Measurements from ENCODE around the gene STX1B.

Gene STX1B

DNA sequence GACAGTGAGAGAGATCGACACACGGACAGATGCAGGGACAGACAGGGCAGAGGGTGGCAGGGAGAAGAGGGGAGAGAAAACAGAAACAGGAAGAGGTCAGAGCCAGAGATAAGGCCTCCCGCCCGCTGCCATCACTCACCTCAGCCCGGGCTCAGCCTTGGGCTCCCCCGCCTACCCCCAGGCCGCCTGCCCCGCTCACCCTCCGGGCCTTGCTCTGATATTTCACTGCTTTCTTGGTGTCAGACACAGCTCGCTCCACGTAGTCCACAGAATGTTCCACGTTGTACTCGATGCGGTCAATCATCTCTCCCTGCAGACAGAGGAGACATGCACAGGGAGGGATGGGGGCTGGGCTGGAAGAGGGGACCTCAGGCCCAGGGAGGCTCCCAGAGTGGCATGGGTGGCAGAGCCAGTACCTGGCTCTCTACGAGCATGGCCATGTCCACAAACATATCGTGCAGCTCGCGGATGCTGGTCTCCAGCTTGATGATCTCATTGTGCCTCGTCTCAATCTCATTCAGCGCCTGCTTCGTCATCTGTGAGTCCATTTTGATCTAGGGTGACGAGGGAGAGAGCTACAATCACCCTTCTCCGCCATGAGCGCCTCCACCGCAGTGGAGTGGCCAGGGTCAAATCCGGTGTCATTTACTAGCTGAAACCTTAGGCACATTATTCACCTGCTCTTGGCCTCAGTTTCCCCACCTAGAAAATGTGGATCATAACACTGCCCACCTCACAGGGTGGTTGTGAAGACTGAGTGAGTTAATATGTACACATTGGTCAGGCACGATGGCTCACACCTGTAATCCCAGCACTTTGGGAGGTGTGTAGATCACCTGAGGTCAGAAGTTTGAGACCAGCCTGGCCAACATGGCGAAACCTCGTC, 17.3 kb downstream of the STX1B start:
- no peak for DNase-seq

DNA sequence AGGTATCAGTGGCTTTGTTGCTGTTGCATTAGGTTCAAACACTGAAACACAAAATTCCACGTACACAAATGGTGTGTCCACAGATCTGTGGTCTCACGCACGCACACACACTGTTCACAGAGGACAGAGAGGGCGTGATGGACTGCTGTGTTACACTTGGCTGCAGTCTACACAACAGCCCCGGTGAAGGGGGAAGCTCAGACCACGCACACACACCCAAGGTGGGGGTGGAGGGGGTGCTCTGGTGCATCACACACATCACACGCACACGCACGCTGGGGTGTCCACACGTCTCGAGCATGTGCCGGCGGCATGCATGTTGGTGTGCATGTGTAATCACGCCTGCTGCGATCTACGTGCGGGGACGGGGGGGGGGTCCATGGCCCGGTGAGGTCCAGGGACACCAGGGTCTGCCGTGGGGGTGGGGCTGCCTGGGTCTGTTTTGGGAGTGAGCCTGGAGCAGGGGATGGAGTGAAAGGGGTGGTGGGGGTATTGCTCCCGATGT, 18.1 kb downstream of the STX1B start:
- DNase-seq = no peak

DNA sequence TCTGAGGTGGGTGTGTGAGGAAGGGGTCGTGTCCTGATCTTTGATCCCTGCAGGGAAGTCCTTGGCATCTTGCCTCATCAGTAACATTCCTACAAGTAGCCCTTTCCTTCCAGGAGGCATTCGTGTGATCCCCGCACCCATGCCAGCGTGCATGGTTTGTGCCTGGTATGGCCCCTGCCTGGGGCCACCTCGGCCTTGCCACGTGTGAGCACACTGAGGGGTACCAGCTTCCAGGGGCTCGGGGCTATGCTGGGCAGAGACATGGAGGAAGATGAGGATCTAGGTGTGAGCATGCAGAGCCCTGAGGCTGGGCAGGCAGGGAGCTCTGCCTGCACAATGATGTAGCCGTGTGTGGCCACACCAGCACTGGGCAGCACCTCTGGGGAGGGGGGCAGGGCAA, 19.4 kb downstream of the STX1B start:
- DNase-seq = no peak

DNA sequence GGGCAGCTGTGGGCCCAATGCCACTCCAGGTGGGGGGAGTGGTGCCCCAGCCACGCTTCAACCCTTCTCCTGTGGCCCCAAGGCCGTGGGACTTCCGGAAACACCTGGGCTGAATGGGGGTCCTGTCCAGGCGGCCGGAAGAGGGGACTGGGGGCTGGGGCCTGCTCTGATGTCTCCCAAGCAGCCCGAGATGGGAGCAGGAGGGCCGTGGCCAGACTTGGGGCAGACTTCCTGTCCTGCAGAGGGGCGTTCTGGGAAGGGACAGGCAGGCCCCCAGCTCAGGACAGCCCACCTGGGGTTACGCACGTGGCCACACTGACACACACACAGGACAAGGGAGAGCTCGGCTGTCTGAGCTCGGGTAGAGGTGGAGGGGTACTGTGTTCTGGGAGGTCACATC, 20.3 kb downstream of the STX1B start:
- DNase-seq = no peak

DNA sequence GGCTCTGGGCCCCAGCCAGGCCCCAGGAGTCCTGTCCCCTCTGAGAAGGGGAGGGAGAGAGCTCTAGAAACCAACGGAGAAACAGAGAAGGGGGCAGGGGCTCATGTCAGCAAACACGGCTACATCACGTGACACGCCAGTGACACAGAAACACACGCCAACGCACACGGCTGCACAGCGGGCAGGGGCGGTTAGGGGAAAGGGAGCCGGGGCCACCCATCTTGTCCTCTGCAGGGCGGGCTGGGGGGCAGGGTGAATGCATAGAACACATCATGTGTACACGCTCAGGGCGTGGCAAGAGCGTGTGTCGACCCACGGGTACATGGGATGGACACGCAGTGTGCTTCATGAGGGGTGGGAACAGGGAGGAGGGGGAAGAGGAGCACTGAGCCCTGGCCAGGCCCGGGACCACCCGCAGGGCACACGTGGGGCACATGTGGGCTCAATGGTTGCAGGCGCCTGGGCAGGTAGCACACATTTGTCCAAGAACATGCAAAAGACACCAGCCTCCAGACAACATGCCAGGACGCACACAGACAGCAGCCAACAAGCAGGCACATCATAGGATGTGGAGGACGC, 20.9 kb downstream of the STX1B start:
- no peak for DNase-seq

DNA sequence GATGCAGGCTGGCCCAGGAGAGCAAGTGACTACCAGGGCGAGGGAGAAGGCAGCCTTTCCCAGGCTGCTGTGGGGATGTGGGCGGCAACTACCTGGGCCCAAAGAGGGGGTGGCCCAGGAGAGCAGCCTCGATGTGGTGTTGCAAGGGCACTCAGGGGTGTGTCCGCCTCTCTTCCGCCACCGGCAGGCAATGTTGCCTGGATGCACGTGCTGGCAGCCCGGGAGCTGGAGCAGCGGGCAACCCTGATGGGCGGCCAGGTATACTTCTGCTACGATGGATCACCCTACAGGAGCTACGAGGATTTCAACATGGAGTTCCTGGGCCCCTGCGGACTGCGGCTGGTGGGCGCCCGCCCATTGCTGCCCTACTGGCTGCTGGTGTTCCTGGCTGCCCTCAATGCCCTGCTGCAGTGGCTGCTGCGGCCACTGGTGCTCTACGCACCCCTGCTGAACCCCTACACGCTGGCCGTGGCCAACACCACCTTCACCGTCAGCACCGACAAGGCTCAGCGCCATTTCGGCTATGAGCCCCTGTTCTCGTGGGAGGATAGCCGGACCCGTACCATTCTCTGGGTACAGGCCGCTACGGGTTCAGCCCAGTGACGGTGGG, 22.8 kb downstream of the STX1B start:
- DNase-seq = no peak

DNA sequence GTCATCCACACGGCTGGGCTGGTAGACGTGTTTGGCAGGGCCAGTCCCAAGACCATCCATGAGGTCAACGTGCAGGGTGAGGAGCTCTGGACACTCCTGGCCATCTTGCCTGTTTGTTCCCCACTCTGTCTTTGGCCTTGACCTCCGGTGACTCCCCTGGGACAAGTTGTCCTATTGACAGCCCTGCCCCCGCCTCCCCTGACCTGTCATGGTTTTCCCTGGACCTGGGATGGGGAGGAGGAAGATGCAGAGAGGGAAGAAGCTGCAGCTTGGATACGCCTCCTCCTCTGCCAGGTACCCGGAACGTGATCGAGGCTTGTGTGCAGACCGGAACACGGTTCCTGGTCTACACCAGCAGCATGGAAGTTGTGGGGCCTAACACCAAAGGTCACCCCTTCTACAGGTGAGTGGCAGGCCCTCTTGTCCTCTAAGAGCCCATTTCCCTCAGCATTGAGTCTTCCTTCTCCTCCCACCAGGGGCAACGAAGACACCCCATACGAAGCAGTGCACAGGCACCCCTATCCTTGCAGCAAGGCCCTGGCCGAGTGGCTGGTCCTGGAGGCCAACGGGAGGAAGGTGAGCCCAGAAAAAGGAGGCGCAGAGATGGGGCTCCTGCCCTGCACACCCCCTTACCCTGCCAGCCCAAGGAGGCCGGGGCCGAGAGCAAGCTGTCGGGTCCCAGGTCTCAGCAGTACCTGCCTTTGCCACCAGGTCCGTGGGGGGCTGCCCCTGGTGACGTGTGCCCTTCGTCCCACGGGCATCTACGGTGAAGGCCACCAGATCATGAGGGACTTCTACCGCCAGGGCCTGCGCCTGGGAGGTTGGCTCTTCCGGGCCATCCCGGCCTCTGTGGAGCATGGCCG, 24.1 kb downstream of the STX1B start:
- DNase-seq = no peak

DNA sequence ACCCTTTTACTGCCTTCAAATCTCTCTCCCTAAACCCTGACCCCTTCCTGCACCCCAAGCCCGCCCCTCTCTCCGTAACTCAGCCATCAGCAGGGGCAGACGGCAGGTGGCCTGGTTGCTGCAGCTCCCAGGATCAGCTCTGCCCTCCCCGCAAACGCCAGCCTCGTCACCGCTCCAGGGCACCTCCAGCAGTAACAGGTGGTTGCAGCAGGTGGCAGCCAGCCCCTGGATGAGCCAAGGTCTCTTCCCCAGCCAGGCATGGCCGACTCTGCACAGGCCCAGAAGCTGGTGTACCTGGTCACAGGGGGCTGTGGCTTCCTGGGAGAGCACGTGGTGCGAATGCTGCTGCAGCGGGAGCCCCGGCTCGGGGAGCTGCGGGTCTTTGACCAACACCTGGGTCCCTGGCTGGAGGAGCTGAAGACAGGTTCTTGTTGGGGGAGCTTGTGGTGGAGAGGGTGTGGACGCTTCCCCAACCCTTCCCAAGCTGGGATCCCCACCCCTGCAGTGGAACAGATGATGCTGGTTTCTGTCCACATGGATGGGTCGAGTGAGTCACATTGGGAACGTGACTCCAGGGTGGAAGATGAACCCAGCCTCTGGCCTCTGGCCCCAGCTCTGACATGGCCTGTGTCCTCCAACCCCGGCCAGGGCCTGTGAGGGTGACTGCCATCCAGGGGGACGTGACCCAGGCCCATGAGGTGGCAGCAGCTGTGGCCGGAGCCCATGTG, 24.9 kb downstream of the STX1B start:
- no peak for DNase-seq

DNA sequence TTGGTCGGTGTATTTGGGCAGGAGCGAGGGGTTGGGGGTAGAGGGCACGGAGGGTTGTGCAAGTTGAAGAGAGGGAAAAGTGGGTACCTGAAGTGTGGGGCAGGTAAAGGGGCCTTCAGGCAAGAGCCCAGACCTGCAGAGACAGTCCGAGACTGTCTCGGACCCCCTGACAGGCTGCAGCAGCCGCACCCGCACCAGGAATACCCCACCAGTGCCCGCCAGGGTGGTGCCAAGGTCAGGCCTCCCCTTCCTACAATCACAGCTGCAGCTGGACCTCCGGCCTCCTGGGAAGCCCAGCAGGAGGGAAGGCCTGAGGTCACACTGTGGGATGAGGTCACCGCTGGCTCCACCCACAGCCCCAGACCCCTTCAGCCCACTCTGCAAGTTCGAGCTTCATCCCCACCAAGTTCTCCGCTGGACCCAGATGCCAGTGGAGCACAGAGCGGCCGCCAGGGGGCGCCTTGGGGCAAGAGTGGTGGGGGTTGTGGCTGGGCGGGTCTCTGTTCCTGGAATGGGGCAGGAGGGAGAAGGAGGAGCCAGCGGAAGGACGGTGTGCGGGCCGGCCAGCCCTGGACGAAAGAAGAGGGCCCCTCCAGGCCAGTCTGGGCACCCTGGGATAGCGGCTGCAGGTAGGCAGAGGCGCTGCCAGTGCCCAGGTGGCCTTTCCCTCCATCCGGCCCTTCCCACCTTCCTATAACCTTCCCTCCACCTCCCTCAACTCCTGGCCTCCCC, 25.6 kb downstream of the STX1B start, which contains the start of gene HSD3B7:
HSD3B7 (plus strand) TSS at position 539 of the 732 bp plus-strand sequence. CDS start 452 bp downstream, outside the sequence.
- peak; percentile 84 for DNase-seq

DNA sequence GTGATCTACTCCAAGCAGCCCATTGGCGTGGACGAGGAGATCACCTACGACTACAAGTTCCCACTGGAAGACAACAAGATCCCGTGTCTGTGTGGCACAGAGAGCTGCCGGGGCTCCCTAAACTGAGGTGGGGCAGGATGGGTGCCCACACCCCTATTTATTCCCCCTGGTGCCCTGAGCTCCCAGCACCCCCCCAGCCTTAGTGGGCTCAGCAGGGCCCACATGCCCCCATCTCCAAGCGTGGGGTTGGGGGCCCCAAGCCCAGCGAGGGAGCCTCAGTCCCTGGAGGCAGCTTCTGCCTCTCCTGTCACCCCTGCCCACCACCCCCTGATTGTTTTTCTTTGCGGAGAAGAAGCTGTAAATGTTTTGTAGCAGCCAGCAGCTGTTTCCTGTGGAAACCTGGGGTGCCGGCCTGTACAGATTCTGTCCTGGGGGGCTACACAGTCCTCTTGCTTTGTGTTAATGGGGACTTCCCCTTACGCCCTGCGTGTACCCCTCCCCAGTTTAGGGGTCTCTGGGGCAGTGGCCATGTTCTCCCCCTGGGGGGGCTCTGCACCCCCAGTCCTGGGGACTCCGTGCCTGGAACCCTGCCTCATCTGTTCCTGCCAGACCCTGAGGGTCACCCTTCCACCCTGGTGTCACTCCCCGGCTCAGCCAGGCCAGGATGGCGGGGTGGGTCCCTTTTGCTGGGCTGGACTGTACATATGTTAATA, 26.4 kb downstream of the STX1B start:
- DNase-seq = no peak

DNA sequence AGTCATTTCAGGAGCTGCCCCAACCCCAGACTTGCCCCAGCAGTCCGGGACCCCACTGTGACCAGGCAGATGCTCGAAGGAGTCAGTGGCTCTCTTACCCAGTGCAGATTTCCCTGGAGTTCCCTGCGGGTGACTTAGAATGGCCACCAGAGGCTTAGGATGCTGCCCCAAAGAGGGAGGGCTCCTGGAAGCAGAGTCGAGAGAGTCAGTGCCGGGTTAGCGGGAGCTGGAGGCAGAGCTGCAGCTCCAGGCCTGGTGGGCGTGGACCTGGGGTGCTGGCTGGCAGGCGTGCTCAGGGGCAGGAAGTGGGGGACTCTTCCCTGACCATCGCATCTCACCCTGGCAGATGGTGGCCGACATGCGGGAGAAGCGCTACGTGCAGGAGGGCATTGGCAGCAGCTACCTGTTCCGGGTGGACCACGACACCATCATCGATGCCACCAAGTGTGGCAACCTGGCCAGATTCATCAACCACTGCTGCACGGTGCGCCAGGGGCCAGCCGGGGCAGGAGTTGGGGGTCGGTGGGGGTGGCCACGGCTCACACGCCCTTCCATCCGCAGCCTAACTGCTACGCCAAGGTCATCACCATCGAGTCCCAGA, 27.0 kb downstream of the STX1B start:
- no peak for DNase-seq

DNA sequence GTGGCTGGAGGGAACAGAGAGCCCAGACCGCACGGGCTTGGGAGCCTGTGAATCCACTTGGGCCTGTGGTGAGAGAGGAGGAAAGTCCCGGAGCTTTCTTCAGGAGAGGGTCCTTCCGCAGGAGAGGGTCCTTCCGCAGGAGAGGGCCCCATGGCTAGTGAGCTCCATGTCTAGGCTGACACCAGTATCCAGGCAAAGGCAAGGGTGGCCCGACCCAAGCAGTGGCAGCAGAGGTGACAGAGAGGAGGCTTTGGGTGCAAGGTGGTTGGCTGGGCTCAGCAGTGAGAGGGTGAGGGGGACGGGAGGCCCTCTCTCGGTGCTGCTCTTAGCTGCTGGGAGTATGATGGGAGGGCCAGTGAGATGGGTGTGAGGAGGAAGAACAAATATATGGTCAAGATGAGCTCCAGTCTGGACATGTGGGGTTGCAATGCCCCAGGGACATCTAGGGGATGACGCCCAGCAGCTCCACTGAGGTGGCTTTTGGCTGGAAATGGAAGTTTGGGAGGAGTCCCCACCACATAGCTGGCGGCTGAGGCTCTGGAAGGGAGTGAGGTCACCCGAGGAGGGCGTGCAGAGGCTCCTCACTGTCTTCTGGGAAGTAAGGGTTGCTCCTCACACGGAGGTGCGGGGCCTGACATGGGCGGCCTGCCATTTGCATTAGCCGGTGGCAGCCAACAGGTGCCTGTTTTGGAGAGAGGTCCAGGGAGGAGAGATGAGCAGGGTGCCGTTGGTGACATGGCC, 27.7 kb downstream of the STX1B start:
- DNase-seq = no peak

DNA sequence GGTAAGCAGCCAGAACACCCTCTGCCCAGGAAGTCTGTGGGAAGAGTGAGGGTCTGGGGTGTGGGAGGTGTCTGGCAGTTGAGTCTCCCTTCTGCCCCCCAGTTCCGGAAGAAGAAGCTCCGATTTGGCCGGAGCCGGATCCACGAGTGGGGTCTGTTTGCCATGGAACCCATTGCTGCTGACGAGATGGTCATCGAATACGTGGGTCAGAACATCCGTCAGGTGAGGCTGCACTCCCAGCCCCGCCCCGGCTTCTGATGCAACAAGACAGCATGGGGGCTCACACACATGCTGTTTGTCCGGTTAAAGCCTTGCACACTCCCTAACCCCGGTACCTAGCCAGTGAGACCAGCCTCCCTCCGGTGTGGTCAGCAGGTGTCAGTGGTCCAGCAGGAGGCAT, 29.5 kb downstream of the STX1B start:
- no peak for DNase-seq

DNA sequence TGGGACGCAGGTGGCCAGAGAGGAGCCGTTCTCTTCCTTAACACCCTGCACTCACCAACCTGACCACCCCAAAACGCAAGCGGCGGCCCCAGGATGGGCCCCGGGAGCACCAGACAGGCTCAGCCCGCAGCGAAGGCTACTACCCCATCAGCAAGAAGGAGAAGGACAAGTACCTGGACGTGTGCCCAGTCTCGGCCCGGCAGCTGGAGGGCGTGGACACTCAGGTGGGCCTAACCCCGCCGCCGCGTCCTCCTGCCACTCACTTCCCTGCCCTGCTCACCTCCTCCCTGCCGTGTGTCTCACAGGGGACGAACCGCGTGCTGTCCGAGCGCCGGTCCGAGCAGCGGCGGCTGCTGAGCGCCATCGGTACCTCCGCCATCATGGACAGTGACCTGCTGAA, 30.0 kb downstream of the STX1B start:
- no peak for DNase-seq

DNA sequence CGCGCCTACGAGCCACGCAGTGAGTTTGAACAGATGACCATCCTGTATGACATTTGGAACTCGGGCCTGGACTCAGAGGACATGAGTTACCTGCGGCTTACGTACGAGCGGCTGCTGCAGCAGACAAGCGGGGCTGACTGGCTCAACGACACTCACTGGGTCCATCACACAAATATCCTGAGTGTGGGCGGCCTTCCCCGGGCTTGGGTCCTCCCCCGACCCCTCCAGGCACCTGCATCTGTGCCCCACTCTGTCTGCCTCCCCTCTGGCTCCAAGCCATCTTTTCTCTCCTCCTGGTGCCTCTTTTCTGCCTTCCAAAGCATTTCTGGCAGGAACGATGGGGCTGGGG, 30.4 kb downstream of the STX1B start:
- no peak for DNase-seq

DNA sequence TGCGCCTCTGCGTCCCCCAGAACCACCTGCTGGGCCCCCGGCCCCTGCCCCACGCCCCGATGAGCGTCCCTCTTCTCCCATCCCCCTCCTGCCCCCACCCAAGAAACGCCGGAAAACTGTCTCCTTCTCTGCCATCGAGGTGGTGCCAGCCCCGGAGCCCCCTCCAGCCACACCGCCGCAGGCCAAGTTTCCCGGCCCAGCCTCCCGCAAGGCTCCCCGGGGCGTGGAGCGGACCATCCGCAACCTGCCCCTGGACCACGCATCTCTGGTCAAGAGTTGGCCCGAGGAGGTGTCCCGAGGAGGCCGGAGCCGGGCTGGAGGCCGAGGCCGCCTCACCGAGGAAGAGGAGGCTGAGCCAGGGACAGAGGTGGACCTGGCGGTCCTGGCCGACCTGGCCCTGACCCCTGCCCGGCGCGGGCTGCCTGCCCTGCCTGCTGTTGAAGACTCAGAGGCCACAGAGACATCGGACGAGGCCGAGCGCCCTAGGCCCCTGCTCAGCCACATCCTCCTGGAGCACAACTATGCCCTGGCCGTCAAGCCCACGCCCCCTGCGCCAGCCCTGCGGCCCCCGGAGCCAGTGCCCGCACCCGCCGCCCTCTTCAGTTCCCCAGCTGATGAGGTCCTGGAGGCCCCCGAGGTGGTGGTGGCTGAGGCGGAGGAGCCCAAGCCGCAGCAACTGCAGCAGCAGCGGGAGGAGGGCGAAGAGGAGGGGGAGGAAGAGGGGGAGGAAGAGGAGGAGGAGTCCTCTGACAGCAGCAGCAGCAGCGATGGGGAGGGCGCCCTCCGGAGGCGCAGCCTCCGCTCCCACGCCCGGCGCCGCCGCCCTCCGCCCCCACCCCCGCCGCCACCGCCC, 31.0 kb downstream of the STX1B start:
- DNase-seq = no peak

DNA sequence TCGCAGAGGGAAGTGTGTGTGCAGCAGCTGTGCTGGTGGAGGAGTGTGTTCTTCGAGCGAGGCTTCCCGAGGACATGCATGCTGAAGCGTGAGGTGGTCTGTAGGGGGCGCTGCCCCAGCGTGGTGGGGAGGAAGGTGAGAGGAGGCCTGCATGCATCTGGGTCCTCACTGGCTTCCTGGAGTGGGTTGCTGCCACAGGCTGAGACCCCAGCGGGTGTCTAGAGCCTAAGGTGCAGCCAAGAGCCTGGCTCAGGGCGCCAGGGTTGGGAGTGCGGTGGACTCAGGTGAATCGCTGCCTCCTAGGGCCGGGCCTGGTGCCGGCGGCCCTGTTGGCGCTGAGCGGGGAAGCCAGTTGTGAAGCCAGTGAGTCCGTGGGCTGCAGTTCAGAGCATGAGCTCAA, 32.9 kb downstream of the STX1B start:
- no peak for DNase-seq

DNA sequence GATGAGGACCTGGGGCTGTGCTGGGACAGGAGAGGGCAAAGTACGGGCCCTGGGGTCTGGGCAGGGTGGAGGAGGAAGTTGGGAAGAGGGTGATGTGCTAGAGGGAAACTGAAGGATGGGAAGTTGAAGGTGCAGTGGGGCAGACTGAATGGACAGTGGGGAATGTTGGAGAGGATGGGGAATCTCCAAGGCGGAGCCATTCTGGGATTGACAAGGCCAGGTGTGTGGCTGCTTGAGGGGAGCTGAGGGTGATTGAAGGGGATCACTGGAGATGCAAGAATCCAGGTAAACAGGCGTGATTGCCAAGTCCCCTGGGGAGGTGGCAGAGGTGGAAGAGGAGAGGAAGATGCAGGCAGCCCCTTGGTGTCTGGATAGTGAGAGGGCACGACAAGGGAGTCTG, 34.0 kb downstream of the STX1B start:
- DNase-seq = no peak

DNA sequence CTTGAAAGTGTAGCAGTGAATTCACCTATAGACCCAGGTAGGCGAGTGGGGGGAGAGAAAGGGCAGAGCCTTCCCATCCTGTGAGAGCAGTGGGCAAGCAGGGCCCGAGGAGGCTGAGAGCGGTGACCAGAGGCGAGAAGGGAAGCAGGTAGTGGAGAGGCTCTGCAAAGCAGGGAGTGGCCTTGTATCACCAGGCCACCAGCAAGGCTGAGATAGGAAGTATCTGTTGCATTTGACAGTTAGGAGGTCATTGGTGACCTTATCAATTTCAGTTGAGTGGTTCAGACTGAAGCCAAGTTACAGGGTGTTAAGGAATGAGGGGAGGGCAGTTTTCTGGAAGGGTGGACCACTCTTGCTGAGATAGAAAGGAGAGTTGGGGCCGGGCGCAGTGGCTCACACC, 36.1 kb downstream of the STX1B start:
- DNase-seq = no peak
